PC-3 (cell line): ENCODE measurements around the gene DAPK3. TPM values are rescaled to one million over a fixed set of nuclear protein-coding genes. Genes with fewer than 3 reads are reported as not detected.

ENCODE experiments used
- ATAC-seq: fragments of 200-7000 bp; cut with Tn5 transposase; 2 replicates; pipeline ENCODE4 v1.9.1; 2020; ENCODE audit warnings: mild to moderate bottlenecking, moderate library complexity
- BruUV-seq: library from RNA; stranded (reverse); fragments of 400-500 nt; replicated peaks from 2 replicates; lab custom pipeline; 2021; lab: Mats Ljungman, UMichigan
- CTCF ChIA-PET: fragments of 300-600 bp; sonication (Branson Sonifier 250); formaldehyde crosslinking; loops from one replicate; lab custom pipeline; 2022; ENCODE audit warnings: antibody characterized with exemption; lab: Charles Lee
- POLR2A ChIA-PET: fragments of 300-600 bp; sonication (Branson Sonifier 250); formaldehyde crosslinking; loops from one replicate; lab custom pipeline; 2022; ENCODE audit warnings: antibody characterized with exemption; ENCODE audit not compliant: unreplicated experiment; lab: Charles Lee
- DNase-seq: peaks from one replicate; pipeline ENCODE4 v3.0.0-alpha.2; 2015
- H2AFZ ChIP-seq: fragments of 300-600 bp; sonication (generic); 2 replicates; pipeline ENCODE4 v1.6.0; 2016; ENCODE audit warnings: antibody characterized with exemption, low read length
- H3F3A ChIP-seq: fragments of 300-600 bp; sonication (generic); one replicate; pipeline ENCODE4 v1.6.0; 2017; ENCODE audit warnings: antibody characterized with exemption, low read length, control low read depth, mild to moderate bottlenecking; ENCODE audit not compliant: unreplicated experiment
- H3K27ac ChIP-seq: fragments of 300-600 bp; sonication (generic); 2 replicates; pipeline ENCODE4 v1.5.1; 2016; ENCODE audit warnings: mild to moderate bottlenecking, low read length
- H3K27me3 ChIP-seq: fragments of 300-600 bp; sonication (generic); 2 replicates; pipeline ENCODE4 v1.6.1; 2016; ENCODE audit warnings: low read length, mixed read lengths
- H3K36me3 ChIP-seq: fragments of 300-600 bp; sonication (generic); 2 replicates; pipeline ENCODE4 v1.6.1; 2016; ENCODE audit warnings: low read depth, mixed run types, low read length, mixed read lengths
- H3K4me1 ChIP-seq: fragments of 300-600 bp; sonication (generic); 2 replicates; pipeline ENCODE4 v1.5.1; 2016; ENCODE audit warnings: low read length; ENCODE audit not compliant: insufficient read depth
- H3K4me2 ChIP-seq: fragments of 300-600 bp; sonication (generic); 2 replicates; pipeline ENCODE4 v1.6.0; 2016; ENCODE audit warnings: low read length
- H3K4me3 ChIP-seq: fragments of 300-600 bp; sonication (generic); 2 replicates; pipeline ENCODE4 v1.5.1; 2016; ENCODE audit warnings: mild to moderate bottlenecking, low read length, mixed read lengths
- H3K79me2 ChIP-seq: fragments of 300-600 bp; sonication (generic); 2 replicates; pipeline ENCODE4 v1.6.1; 2017; ENCODE audit warnings: low read length, mixed read lengths
- H3K9ac ChIP-seq: fragments of 300-600 bp; sonication (generic); 2 replicates; pipeline ENCODE4 v1.6.0; 2016; ENCODE audit warnings: mild to moderate bottlenecking, low read length
- H3K9me2 ChIP-seq: fragments of 300-600 bp; sonication (generic); replicated peaks from 2 replicates; pipeline ENCODE4 v1.6.1; 2016; ENCODE audit warnings: mixed run types, low read length, mixed read lengths
- H3K9me3 ChIP-seq: fragments of 300-600 bp; sonication (generic); 2 replicates; pipeline ENCODE4 v1.6.1; 2016; ENCODE audit warnings: low read length, mixed read lengths
- H4K20me1 ChIP-seq: fragments of 300-600 bp; sonication (generic); 2 replicates; pipeline ENCODE4 v1.6.1; 2016; ENCODE audit warnings: low read length, mixed read lengths
- CTCF ChIP-seq: fragments of 300-600 bp; sonication (generic); conservative IDR thresholded peaks from 2 replicates; pipeline ENCODE4 v1.5.1; 2017; ENCODE audit warnings: antibody characterized with exemption, low read depth, mild to moderate bottlenecking, low read length
- EZH2 ChIP-seq: fragments of 300-600 bp; sonication (generic); IDR thresholded peaks from one replicate; pipeline ENCODE4 v1.6.1; 2017; ENCODE audit warnings: antibody characterized with exemption, mild to moderate bottlenecking, low read length; ENCODE audit not compliant: unreplicated experiment
- EZH2phosphoT487 ChIP-seq: fragments of 300-600 bp; sonication (generic); IDR thresholded peaks from 2 replicates; pipeline ENCODE4 v1.6.1; 2018; ENCODE audit warnings: mild to moderate bottlenecking, antibody characterized with exemption, low read length, borderline replicate concordance
- intact Hi-C: fragments of 100-400 bp; cut with micrococcal nuclease; formaldehyde crosslinking; loops from 2 replicates; pipeline ENCODE4 v1.9.0; 2023
- total RNA-seq: library from RNA; depleted of rRNA; stranded (reverse); fragments of >200 nt; gene quantifications from 2 replicates; pipeline ENCODE4 v1.2.3, GENCODE V29; 2014

The DAPK3 gene
- total RNA-seq, 1 experiment from 2014 or later: 94.2 TPM

- no peaks in the 10 kb centered on the region for H3K9me2 ChIP-seq
- H3K27ac ChIP-seq: no peak overlapping the region
- BruUV-seq: no TSS peak
- H3K4me1 ChIP-seq: no peaks in the 10 kb centered on the region
- no peaks in the 10 kb centered on the region for H4K20me1 ChIP-seq
- DNase-seq (no peak), ATAC-seq (no peak)
- H3K4me2 ChIP-seq: no peak overlapping the region
- intact Hi-C loops: no loop called here
- peaks cover 27% of the 10 kb centered on the region for H3K79me2 ChIP-seq
- H3K9me3 ChIP-seq: no peaks in the 10 kb centered on the region
- TF ChIP-seq EZH2phosphoT487: no peak
- TF ChIP-seq EZH2: no peak
- TF ChIP-seq CTCF: no peak
- CTCF ChIA-PET: no interaction called here
- H3K27me3 ChIP-seq: no peaks in the 10 kb centered on the region
- POLR2A ChIA-PET: no interaction called here
- no peak overlapping the region for H2AFZ ChIP-seq
- H3K36me3 ChIP-seq: no peaks in the 10 kb centered on the region
- no peaks in the 10 kb centered on the region for H3F3A ChIP-seq
- H3K4me3 ChIP-seq: no peak overlapping the region
- no peak overlapping the region for H3K9ac ChIP-seq
Observed at GRCh38 chr19:4014541-4015491, 43.9 kb upstream of the DAPK3 start.

- ATAC-seq (no peak), DNase-seq (no peak)
- Histone ChIP-seq H3K27ac (no peak overlapping the region), H4K20me1 (no peaks in the 10 kb centered on the region), H3K79me2 (peaks cover 35% of the 10 kb centered on the region), H3K4me2 (no peak overlapping the region), H3K9me2 (no peaks in the 10 kb centered on the region), H2AFZ (no peak overlapping the region), H3K4me3 (no peak overlapping the region), H3F3A (no peaks in the 10 kb centered on the region), H3K4me1 (no peaks in the 10 kb centered on the region; the same call in 1 of the 2 replicates), H3K27me3 (no peaks in the 10 kb centered on the region), H3K9me3 (no peaks in the 10 kb centered on the region), H3K9ac (no peak overlapping the region), H3K36me3 (no peaks in the 10 kb centered on the region)
- intact Hi-C loops: no loop called here
- ChIA-PET CTCF (no interaction called here), POLR2A (no interaction called here)
- no TSS peak for BruUV-seq
- TF ChIP-seq EZH2phosphoT487 (no peak), EZH2 (no peak), CTCF (no peak)
Observed at GRCh38 chr19:4013886-4014540, 43.1 kb upstream of the DAPK3 start.
